ENCODE results near the gene RASL11B.

RASL11B gene

DNA sequence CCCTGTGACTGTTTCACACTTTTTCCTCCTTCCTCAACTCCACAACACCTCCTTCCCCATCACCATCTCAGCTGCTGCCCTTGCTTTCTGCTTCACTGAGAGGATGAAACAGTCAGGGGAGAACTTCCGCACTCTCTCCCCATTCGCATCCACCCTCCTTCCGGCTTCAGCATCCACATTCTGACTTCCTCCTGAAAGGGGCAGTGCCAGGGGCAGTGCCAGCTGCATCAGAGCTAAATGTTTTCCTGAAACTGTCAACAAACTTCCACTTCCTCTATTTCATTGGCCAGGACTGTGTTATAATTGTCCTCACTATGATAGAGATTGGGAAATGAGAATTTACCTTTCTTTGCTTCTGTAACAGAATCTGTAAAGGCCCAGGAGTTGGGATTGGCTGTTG is 18.2 kb upstream of the RASL11B start:
- DNase-seq: no peak

DNA sequence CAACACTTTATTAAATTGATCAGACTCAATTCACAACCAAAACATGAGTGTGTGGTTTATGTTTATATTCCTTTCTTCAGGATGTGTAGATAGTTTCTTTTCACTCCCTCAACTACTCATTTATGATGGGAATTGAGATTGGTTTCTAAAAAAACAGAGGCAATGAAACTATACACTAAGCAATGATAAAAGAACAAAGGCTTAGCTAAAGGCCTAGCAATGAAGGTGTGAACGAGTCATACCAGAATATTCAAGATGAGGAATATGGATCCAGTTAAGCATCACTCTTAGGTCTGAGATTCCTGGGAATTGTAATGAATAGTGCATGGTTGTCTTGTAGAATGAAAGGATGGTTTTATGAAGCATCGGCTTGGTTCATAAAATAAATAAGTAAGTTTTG is 17.5 kb upstream of the RASL11B start:
- no peak for DNase-seq

DNA sequence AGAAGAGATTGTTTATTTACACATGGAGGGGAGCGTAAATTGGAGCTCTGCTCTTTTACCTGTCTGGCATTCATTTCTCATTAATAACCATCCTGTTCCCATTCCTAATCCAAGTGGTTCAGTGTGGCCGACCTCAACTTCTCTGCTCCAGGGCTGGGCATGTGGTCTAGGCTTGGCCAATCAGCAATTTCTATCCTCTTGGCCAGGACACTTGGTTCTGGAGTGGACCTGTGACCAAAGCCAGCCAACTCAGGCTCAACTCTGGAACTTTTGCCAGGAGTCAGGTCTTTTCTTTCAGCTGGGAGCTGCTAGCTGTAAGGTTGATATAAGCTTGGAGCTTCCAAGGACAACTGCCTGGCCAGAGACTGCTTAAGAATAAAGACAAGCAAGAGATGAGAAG is 15.6 kb upstream of the RASL11B start:
- no peak for DNase-seq

DNA sequence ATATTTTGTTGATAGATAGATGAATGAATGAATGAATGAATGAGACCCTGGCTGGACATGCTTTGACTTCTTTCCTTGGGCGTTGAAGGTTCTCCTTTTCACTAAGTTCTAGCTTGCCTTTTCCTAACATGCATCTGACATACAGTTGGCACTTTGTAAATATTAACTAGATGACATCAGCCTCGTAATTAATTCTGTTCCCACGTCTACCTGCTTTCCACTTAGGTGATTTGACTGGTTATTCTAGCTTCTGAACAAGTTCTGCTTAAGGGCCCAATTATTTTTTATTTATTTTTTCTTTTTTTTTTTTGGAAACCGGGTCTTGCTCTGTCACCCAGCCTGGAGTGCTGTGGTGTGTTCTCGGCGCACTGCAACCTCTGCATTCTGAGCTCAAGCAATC is 13.9 kb upstream of the RASL11B start:
- DNase-seq: peak; percentile 57

DNA sequence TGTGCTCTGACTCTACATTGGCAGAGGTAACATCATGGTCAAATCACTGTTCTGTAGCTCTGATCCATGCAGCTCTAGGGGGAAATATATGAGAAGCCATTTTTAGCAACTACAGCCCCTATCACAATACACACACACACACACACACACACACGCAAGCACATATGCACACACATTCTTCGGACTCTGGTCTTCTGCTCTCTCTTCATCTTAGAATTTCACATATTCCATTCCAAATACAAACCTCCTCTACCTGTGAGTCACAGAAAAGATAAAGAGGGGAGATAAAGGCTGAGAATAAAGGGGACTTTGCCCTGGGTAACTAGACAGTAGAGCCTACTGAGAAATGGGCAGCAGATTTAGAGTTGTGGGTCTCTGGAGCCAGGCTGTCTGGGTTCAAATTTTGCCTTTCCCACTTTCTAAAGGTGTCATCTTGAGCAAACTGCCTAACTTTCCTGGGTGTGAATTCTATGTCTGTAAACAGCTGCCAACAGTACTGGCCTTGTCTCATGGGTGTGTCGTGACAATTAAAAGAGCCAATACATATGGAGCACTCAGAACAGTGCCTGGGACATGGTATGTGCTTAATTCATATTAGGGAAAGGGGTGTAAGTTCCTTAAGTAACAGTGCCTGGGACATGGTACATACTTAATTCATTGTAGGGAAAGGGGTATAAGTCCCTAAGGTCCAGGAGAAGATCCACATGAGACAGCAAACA is 11.6 kb upstream of the RASL11B start:
- no peak for DNase-seq

DNA sequence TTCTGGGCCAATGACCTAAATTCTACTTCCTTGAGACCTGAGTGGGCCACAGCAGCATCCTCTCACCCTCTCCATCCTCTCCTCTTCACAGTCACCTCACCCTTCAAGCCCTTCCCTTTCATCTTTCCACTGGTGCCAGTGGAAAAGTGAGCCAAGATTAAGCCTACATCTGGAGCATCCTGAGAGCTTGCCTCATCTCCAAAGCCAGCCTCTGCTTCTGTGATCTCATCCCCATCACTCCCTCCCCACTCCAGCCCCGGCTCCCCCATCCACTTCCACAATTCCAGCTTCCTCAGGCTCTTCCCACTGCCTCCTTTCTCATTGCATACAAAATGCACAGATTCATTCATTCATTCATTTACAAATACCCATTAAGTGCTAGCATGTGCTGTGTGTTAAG is 10.1 kb upstream of the RASL11B start:
- no peak for DNase-seq

DNA sequence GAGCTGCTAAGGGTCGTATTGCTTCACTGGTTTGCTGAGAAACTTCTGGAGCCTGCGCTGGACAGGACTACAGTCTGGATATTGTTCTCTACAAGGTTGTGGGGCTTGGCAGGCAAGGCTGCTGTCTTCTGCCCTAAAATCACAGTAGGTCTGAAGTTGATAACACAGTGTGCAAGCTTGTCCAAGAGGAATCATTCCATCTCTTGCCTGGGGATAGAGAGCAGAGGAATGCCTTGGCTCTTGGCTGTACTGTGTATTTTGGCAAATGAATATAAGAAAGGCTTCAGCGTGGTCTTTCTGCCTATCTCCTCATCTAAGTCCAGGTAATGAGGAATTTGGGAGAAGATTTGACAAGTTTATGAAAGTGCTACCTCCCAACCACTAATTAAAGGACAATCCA is 9.4 kb upstream of the RASL11B start:
- no peak for DNase-seq

DNA sequence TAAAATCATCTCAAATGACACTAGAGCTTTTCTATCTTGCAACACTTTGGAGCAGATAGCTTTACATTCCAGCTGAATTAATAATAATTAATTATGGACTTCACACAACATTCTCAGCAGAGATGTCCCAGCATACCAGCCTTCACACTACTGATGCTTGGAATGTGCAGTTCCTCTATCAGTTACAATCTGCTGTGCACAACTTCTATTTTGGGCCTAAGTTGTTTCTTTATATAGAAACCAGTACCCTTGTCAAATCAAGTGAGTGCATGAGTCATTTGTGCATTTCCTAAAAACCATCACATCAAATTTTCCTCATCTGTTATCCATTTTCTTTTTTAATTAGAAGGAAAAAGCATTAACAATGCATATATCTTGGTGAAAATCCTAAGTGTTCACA is 8.8 kb upstream of the RASL11B start:
- no peak for DNase-seq

DNA sequence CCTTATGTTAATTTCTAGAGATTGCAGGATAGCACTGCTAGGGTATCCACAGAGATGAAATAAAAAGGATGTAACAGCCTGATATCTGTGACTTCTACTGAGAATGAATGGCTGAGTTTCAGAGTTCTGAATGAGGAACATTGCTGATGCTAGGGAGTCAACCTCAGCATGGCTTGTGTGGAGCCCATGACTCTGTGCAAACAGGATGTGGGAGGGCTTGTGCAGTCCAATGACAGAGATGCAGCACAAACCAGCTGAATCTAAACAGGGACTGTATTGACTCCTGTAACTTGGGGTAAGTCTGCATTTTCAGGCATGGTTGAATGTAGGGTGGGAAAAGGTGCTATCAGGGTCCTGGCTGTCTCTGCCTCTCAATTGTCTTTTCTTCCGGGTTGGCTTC is 5.3 kb upstream of the RASL11B start:
- DNase-seq: no peak

DNA sequence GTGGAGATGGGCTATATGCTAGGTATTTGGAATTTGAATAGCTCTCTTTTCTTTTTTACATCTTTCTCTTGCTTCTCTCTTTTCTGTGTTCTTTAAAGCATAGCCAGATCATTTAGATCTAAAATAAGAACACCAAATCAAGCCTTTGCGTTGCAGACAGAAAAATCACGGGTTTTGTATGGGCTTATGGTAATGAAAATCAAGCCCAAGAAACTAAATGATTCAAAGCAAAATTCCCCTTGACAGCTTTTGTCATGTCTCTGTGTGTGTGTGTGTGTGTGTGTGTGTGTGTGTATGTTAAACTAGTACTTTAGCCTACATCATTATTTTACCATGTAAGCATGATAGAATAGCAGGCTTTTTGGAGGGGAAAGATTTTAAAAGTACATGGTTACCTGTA is 1.8 kb upstream of the RASL11B start:
- DNase-seq: no peak

DNA sequence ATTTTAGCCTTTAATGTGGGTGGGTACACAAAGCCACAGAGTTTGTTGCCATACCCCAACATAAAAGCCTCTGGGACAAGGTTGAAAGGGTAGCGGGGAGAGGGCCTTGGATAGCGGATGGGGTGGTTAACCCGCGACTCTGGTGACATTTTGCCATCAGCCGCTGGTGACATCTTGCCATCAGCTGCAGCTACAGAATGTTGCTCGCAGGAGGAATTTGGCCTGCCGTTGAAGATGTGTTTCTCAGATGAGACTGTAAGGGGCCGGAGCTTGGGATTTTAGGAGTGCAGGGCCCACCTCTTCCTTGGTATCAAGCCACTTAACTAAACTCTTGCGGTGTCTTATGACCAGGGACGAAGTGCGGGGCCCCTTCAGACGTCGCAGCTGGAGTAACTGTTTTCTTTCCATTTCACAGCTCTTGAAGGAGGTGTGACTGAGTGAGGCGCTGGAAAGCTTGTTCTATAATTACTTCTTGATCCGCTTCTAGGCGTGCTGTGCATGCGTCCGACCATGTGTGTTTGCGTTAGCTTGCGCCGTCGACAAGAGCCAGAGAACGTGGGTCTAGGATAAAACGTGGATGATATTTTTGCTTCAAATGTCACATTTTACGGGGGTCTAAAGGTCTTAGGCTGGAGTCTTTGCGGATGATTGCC is 820 bp upstream of the RASL11B start:
- DNase-seq: no peak

DNA sequence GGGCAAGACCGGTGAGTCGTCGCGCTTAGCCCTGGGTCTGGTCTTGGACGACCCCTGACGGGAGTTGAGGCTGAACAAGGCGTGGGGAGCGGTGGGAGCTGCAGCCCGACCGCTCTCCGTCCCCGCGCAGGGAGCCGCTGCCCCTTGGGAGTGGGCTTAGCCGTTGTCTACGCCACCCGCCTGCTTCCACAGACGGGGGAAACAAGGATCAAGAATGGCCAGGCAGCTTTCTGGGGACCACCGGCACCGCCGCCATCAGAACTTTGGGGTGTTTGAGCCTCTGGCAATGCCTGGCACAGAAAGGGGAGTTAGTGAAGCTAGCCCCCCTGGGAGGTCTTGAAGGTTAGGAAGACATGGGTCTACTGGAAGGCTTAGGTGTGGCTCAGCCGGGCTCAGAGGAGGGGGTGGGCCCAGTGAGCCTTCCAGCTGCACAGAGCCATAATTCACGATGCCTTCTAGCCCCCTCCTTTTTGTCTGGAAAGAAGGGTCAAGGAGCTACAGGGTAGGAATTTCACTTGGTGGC is 583 bp downstream of the RASL11B start:
- no peak for DNase-seq

DNA sequence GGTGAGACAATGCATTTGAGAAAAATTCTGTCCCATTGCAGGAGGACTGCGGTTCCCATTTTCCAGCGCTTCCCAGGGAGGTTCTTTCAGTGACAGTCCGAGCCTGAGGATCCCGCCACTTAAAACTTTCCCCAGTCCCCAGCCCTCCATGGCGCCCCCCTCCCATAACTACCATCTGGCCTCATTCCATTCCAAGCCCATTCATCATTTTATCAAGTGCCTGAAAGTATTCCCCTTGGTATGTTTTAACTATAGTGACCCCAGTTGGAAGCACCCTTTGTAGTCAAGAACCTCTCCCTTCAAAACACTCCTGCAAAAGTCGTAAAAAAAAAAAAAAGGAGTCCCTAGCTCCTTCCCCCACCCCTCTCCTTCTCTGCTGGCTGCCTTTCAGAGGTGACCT is 1.2 kb downstream of the RASL11B start:
- DNase-seq: no peak

DNA sequence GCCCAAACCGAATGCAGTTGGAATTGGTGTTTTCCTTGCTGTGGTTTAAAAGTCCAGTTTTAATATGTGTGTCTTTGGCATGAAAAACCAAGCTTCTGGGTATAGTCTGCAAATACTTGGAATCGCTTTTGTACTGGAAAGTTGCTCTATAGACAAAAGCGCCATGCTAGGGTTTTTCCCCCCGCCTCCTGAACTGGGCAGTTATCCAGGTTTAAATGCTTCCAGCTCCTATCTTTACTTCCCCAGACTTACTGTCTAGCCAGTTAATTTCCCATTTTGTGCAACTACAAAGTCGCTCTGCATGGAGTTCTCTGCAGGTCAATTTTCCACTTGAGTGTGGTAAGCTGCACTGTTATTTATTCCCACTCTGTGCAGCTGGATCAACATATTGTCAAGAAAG is 2.7 kb downstream of the RASL11B start:
- peak; percentile 82 for DNase-seq

DNA sequence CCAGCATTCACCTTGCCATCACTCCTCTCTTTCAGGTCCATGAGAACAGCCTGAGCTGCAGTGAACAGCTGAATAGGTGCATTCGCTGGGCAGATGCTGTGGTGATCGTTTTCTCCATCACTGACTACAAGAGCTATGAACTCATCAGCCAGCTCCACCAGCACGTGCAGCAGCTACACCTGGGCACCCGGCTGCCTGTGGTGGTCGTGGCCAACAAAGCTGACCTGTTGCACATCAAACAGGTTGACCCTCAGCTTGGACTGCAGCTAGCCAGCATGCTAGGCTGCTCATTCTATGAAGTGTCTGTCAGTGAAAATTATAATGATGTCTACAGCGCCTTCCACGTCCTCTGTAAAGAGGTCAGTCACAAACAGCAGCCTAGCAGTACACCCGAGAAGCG is 3.2 kb downstream of the RASL11B start:
- no peak for DNase-seq

DNA sequence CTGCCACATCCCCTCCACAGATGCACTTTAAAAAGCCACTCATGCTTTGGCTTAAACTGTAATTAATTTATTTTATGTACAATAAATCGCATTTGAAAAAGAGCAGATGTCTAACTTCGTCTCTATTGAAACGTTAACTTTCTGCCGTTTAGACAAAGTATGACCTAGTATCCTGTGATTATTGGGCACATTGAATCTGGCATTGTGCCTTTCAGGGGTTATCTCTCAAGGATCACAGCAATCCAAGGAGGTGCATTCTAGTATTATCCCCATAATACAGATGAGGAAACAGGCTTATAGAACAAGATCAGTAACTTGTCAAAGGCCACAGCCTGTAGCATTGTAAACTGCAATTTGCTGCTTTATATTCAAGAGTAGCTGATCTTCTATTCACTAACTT is 4.6 kb downstream of the RASL11B start:
- no peak for DNase-seq

DNA sequence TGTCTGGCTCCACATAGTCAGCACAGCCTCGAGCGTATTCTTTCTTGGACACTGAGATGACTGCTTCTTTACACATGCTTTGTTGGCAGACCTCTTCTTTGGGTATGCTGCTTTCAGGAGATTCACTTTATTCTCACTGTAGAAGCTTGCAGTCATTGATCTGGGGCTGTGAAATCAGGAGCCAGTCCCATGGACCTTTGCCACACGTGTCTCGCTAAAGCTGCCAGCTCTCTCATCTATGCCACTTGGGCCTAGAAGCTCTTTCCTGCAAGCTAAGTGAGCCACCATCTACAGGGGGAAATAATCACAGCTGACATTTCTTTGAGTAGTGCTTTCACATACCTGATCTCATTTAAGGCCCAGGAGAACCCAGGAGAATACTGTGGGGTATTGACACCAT is 5.0 kb downstream of the RASL11B start:
- no peak for DNase-seq

DNA sequence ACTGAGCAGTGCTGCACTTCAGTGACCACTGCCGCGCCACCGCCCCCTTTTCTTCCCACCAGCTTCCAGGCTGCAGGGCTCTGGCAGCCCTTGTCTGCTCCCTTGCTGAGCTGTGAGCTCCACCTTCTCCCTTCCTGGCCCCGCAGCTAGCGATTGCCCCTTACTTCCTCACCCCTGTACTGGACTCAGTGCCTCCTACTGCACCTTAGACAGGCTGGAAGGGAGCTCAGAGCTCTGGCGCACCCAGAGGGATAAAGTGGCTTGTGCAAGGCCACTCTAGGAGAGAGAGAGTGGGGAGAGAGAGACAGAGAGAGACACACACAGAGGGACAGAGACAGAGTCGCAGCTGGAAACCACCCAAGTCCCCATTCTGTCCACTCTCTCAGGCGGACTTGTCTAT is 6.0 kb downstream of the RASL11B start:
- DNase-seq: no peak

DNA sequence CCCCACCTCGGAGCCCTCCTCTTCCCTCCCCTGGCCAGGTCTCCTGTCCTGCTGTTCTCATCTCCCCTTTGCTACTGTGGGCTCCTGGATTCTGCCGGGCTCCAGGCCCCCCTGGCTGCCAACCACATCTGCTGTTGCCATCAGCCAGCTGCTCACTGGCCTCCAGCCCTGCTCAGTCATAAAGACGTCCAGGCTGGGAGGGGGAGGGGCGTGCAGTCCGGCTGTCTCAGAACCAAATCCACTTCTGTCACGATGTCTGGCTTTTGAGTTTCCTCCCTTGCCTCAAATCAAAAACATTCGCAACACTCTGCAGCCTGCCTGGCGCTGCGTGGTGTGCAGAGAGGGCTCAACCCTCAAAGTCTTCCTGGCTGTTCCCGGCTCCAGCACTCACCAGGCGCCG is 7.1 kb downstream of the RASL11B start:
- DNase-seq: no peak

DNA sequence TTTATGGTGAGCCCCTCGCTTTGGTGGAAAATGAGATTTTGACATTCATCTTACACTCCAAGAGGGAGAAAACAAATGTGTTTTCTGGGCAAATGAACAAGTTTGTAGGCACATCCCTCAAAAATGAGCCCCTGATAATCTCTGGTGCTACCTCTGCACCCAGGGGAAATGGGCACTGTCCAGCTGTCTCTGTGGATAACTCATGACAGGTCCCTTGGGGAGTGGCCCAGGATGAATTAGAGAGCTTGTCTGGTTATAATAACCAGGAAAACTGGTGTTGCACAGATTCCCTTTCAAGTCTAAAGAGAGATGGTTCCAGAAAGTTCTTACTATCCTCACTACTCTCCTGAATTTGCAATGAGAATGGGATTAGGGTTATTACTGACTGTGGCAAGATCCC is 7.5 kb downstream of the RASL11B start:
- no peak for DNase-seq

DNA sequence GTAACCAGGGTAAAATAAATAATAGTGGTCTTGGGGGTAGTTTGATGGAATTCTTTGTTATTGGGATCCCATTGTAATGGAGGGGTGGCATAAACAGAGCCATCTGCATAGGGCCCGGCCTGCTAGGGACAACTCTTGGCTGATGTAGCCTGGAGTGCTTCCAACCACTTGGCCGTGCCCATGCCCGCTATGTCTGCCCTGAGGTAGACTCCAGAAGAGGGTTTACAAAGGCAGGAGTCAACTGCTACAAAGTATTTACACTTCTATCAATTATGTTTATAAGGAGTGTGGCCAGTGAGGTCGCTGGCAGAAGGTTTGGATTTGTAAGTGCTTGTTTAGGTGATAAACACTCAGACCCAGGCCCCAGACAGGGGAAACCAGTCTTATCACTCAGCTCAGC is 8.1 kb downstream of the RASL11B start:
- peak; percentile 18 for DNase-seq

DNA sequence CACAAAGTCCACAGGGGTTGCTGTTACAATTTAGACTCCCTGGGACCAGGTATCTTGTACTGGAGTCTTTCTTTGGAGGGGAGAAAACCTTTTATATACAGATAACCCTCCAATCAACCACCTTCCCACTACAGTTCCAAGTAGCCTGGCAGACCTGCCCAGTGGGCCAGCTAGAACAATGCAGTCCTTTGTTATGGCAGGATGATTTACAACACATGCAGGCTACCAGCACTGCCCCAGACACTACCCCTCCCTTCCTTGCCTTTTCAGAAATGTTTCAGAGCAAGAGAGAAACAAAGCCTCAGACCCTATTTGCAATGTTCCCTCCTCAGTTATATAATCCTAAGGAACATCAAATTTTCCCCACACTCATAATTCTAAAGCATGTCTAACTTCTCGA is 11.1 kb downstream of the RASL11B start:
- DNase-seq: no peak

DNA sequence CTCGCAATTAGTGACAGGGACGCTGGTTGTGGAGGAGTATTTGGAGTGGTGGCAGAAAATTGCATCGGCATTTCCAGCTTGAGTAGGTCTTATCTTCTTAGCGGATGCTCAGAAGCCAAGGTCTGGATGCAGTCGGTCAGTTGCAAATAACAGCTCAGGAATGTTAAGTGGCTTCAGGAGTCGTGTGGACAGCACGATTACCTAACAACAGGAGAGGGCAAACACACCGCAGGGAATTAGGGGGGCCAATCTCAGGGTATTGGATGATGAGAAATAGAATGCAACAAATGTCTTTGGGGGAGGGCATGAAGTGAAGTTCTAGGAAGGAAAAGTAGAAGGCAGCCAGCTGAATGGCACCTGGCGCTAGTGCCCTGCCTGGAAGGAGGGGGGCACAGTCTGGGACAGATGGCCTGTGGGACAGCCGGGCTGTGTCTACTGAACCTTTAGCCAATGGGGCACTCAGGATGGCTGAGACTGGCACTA is 11.8 kb downstream of the RASL11B start:
- DNase-seq: no peak

DNA sequence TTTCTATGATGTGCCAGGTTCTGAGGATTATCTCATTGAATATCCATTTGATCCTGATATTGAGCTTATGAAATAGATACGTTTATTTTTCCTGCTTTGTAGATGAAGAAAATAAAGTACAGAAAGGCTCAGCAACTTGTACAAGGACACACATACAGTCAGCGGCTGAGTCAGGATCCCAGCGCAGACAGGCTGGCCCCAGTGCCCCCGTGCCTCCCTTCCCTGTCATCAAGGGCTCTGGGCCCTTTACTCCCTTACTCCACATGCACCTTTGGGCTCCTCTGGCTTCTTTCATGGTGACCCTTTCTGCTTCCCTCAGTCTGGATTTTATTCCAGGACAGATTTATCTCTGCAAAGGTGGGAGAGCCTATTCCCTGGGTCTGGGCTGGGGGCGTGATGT is 12.8 kb downstream of the RASL11B start:
- no peak for DNase-seq

DNA sequence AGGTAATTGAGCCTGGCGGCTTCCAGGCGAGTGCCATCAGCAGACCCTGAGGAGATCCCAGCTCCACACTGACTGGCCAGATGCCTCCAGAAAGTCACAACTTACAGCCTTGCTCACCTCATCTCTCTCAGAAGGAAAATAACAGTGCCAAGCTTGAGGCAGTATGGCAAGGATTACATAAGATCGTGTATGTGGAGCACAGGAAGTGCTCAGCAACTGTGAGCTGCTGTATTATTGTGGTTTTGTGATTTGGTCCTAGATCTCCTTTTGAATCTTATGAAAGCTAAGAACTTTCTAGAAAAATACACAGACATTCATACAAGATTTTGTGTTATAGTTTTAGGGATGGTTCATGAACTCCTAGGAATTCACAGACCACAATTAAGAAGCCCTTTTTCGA is 14.0 kb downstream of the RASL11B start:
- DNase-seq: no peak
